Panc1 (cell line): ENCODE measurements around the gene ZKSCAN4. TPM values are rescaled to one million over a fixed set of nuclear protein-coding genes. Genes with fewer than 3 reads are reported as not detected.

ENCODE experiments used
- ATAC-seq: fragments of 200-7000 bp; cut with Tn5 transposase; 2 replicates; pipeline ENCODE4 v1.9.1; 2020; ENCODE audit warnings: mild to moderate bottlenecking, moderate library complexity
- BruUV-seq: library from RNA; stranded (reverse); fragments of 400-500 nt; replicated peaks from 2 replicates; lab custom pipeline; 2021; lab: Mats Ljungman, UMichigan
- CTCF ChIA-PET: fragments of 300-600 bp; sonication (Branson Sonifier 250); formaldehyde crosslinking; loops from one replicate; lab custom pipeline; 2022; ENCODE audit warnings: antibody characterized with exemption; lab: Charles Lee
- POLR2A ChIA-PET: fragments of 300-600 bp; sonication (Branson Sonifier 250); formaldehyde crosslinking; loops from one replicate; lab custom pipeline; 2022; ENCODE audit warnings: antibody characterized with exemption; lab: Charles Lee
- DNase-seq: peaks from one replicate; pipeline ENCODE4 v3.0.0-alpha.2; 2010; ENCODE audit warnings: low read depth, low spot score
- H3K27ac ChIP-seq: 2 replicates; pipeline ENCODE4 v1.5.1; 2011; ENCODE audit warnings: mild to moderate bottlenecking, low read length, inconsistent platforms
- H3K27me3 ChIP-seq: fragments of 200-500 bp; sonication (Bioruptor generic); 2 replicates; pipeline ENCODE4 v1.6.0; 2014; ENCODE audit warnings: low read length, inconsistent platforms; ENCODE audit not compliant: control insufficient read depth, insufficient read depth
- H3K36me3 ChIP-seq: fragments of 200-500 bp; sonication (Bioruptor generic); 2 replicates; pipeline ENCODE4 v1.5.1; 2014; ENCODE audit warnings: inconsistent platforms, mild to moderate bottlenecking, low read length, moderate library complexity; ENCODE audit not compliant: control insufficient read depth, insufficient read depth
- H3K4me1 ChIP-seq: 2 replicates; pipeline ENCODE4 v1.5.1; 2011; ENCODE audit warnings: inconsistent platforms, mild to moderate bottlenecking, low read length, moderate library complexity; ENCODE audit not compliant: control insufficient read depth, insufficient read depth
- H3K4me3 ChIP-seq, 2 experiments: 2 replicates each; pipeline ENCODE4 v1.5.1; 2011 to 2012; ENCODE audit warnings: low read depth in 2 of 2, low read length in 2 of 2, mild to moderate bottlenecking in 2 of 2, inconsistent platforms in 1 of 2, moderate library complexity in 1 of 2
- H3K9me3 ChIP-seq: fragments of 200-500 bp; sonication (Bioruptor generic); 2 replicates; pipeline ENCODE4 v1.5.1; 2014; ENCODE audit warnings: low read depth, mild to moderate bottlenecking, inconsistent platforms, low read length, moderate library complexity; ENCODE audit not compliant: control insufficient read depth, insufficient read depth
- CTCF ChIP-seq: fragments of 450-650 bp; IDR thresholded peaks from 2 replicates; pipeline ENCODE4 v1.5.1; 2017; ENCODE audit warnings: mild to moderate bottlenecking
- POLR2AphosphoS5 ChIP-seq: IDR thresholded peaks from 2 replicates; pipeline ENCODE4 v1.6.1; 2012; ENCODE audit warnings: mild to moderate bottlenecking, low read depth, low read length, moderate library complexity
- REST ChIP-seq, 2 experiments: IDR thresholded peaks; 2 replicates each; pipeline ENCODE4 v1.6.1; 2011 to 2012; ENCODE audit warnings: low read depth in 2 of 2, control low read depth in 1 of 2, low read length in 1 of 2, mild to moderate bottlenecking in 1 of 2, moderate library complexity in 1 of 2; ENCODE audit not compliant: insufficient read depth in 1 of 2
- SIN3A ChIP-seq: IDR thresholded peaks from 2 replicates; pipeline ENCODE4 v1.6.1; 2012; ENCODE audit warnings: low read depth, mild to moderate bottlenecking, low read length, moderate library complexity, borderline replicate concordance; ENCODE audit not compliant: insufficient read depth
- TCF7L2 ChIP-seq: IDR thresholded peaks from 2 replicates; pipeline ENCODE4 v1.6.1; 2011; ENCODE audit warnings: mild to moderate bottlenecking, low read depth, low read length, inconsistent platforms
- in situ Hi-C: cut with HindIII; loops from 2 replicates; pipeline ENCODE4 v1.10.0; 2016; ENCODE audit warnings: low sequenced_read_pairs, low pct_unique_long_range_greater_than_20kb
- intact Hi-C: fragments of 100-400 bp; cut with micrococcal nuclease; formaldehyde crosslinking; loops from one replicate; pipeline ENCODE4 v1.10.0; 2022; ENCODE audit not compliant: unreplicated experiment
- total RNA-seq: library from RNA; stranded (reverse); gene quantifications from one replicate; pipeline ENCODE4 v1.2.1, GENCODE V29; 2021; ENCODE audit not compliant: unreplicated experiment

The ZKSCAN4 gene
- total RNA-seq, 1 experiment from 2014 or later, result 4.4 TPM

- intact Hi-C loops (no loop called here), in situ Hi-C loops (no loop called here)
- H3K4me1 ChIP-seq, result no peaks in the 10 kb centered on the region
- CTCF ChIA-PET, result no interaction called here
- no peak overlapping the region for H3K4me3 ChIP-seq
- ATAC-seq (no peak), DNase-seq (no peak)
- TF ChIP-seq TCF7L2, result no peak
- TF ChIP-seq SIN3A, result no peak
- no peak for TF ChIP-seq CTCF
- H3K36me3 ChIP-seq, result peaks cover 8% of the 10 kb centered on the region; the same call in 1 of the 2 replicates
- POLR2A ChIA-PET, result no interaction called here
- H3K27ac ChIP-seq, result no peak overlapping the region
- H3K9me3 ChIP-seq, result peaks cover 8% of the 10 kb centered on the region; the same call in 1 of the 2 replicates
- H3K27me3 ChIP-seq, result no peaks in the 10 kb centered on the region
- no TSS peak for BruUV-seq
Measured at GRCh38 chr6:28232785-28233184, 19.3 kb downstream of the ZKSCAN4 start.

GRCh38 chr6:28226460-28226859, 25.6 kb downstream of the ZKSCAN4 start:
- BruUV-seq, result no TSS peak
- in situ Hi-C loops, result no loop called here
- H3K36me3 ChIP-seq, result peaks cover 8% of the 10 kb centered on the region; the same call in 1 of the 2 replicates
- ChIA-PET CTCF (no interaction called here), POLR2A (interaction anchor here (0.7 kb wide), 1 partner anchor 85 kb away, joined by 4 read pairs; no protein-coding TSS in a partner anchor)
- H3K27me3 ChIP-seq, result no peaks in the 10 kb centered on the region
- H3K4me1 ChIP-seq, result peaks cover 8% of the 10 kb centered on the region; the same call in 1 of the 2 replicates
- intact Hi-C loops, result no loop called here
- TF ChIP-seq POLR2AphosphoS5 (no peak), REST (IDR thresholded peaks at IDR 0.05; ENCODE audit: insufficient read depth in 1 of 2, low read depth in 2 of 2, low read length in 1 of 2) (no peak), CTCF (no peak)
- ATAC-seq (no peak), DNase-seq (no peak)
- H3K27ac ChIP-seq, result peak overlapping the region; percentile 98
- H3K4me3 ChIP-seq, result peak overlapping the region in 1 of 2 experiments; percentile 77; a peak in 1 of 4 replicates
- H3K9me3 ChIP-seq, result no peaks in the 10 kb centered on the region
